GM19238 (cell line): ENCODE data around the gene GNAL.

Source experiments
- DNase-seq: peaks from one replicate; pipeline ENCODE4 v3.0.0; 2011; ENCODE audit warnings: low spot score; ENCODE audit not compliant: insufficient read length

GNAL gene

DNA sequence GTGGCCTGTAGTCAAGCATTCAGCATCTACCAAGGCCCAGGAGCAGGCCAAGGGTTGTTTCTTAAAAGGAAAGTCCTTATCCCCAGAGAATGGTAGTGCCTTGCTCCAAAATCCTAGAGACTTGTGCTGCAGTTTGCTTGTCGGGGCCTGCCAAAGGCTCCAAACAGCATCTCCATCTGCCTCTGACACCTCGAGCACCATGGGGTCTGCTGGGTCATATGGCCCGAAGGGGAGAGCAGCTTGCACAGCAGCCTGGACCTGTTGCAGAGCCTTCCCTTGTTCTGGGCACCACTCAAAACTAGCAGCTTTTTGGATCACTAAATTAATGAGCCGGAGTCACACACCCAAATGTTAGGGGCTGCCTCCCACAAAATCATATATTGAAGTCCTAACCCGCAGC lies 35.7 kb downstream of the GNAL start:
- no peak for DNase-seq

- DNase-seq, result no peak
Measured at GRCh38 chr18:11726556-11726955, 37.5 kb downstream of the GNAL start.

DNA sequence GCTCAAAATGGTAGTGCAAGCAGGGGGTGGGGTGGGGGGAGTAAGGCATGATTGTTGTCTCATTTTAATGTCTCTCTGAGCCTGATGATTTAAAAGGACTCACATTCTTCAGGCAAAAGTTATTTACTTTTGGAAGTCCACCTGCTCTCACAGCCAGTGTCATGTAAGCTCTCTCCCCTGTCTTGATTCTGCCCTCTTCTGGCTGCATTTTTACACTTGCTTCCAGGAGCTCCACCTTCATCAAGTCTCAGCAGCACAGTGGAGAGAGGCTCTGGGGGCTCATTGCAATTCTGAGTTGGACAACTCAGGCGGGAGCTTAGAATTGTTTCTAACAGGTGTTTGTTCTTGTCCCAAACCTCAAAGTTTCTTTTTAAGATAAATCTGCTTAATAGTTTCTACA lies 39.2 kb downstream of the GNAL start:
- DNase-seq, result no peak

DNA sequence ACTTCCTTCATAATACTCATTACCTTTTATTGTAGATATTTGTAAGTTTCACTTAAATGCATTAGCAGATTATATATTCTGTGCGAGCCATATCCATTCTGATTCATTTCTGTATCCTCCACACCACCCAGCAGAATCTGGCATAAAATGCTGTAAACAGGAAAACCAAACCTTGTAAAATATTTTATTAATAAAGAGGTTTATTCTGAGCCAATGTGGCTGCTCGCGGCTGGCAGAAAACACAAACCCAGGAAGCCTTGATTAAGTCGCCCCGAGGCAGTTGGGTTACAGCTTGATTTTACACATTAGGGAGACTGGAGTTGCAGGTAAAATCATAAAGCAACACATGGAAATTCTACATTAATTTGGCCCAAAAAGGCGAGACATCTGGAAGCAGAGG lies 40.5 kb downstream of the GNAL start:
- DNase-seq, result no peak

- DNase-seq, result peak; percentile 61
Measured at GRCh38 chr18:11733031-11733430, 44.0 kb downstream of the GNAL start.

DNA sequence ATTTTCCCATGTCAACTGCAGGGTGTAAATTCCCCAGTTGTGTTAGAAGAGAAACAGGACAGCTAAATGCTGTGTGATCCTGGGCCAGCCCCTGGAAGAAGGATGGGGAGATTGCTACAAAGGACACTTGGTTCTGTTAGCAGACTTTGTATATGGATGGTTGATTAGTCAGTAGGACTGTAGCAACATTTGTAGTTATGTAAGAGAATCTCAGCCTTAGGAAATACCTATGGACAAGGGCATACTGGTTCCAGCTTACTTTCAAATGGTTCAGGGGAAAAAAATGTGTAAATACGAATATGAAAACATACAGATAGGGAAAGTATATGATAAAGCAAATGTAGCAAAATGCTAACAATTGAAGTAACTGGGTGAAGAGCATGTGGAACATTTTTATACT lies 47.6 kb downstream of the GNAL start:
- no peak for DNase-seq

DNA sequence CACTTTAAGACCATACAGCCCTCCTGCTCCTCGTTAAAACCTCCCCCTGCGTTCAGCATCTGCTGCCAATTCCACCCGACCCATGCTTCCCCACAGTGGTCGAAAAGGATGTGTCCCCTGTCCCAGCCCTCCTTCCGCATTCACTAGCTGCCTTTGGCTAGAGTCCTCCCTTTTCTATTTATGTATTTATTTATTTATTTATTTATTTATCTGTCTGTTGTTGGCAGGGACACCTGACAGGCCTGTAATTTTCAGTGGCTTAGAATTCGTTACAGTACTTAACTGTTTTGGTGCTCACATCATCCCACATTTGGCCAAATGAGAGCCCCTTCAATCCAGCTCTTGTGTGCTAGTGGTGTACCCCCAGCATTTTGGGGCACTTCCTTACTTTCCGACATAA lies 50.8 kb downstream of the GNAL start:
- no peak for DNase-seq

DNA sequence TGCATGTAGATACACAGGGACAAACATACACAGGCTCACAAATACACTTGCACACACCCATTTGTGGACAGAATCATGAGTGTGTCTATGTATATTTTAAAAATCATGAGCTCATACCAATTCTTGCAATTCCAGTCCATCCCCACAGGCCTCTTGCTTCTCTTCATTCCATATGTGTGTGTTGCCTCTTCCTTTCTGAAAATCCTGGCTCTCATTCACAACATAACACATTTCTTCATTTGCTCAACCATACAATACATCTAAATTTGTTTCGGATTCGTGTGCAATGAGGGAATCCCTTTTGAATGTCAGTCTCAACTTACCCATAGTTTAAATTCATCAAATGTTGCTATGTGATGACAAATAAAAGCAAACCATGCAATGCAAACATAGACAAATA lies 51.4 kb downstream of the GNAL start:
- DNase-seq, result no peak

DNA sequence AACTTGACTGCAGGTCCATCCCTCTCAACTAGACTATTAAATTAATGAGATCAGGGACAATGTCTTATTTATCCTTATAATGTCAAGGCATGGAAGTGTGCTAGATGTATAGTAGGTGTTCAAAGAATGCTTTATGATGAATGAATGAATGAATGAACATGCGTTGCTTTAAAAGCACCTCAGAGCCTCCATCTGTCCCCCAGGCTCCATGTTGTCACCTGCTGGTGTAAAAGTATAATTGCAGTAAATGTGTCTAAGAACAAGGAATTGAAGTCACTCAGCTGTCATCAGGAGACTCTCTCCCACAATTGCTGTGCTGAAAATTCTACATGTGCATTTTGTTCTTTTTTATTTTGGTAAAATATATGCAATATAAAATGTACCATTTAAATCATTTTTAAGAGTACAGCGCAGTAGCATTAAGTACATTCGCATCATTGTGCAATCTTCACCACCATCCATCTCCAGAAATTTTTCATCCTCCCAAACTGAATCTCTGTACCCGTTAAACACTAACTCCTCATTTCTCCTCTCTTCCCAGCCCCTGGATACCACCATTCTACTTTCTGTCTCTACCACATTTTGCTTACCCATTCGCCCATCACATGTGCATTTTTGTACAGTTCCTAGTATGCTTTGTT lies 52.6 kb downstream of the GNAL start:
- DNase-seq, result no peak

DNA sequence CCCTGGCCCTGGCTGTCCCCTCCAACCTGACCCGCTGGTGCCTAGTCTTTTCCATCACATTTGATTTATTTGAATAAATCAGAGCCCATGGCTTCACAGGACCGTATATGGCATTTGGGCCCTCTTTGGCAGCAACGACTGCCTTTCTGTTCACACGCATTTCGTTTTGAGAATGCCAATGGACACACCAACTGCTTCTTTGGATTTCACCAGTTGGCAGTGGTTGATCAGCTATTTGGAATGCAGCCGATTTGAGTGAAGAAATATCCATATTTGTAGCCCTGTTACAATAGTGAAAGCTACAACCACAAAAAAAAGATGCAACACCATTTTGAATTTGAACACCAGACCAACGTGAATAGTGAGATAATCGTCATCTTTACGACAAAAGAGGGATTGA lies 56.5 kb downstream of the GNAL start:
- no peak for DNase-seq

DNA sequence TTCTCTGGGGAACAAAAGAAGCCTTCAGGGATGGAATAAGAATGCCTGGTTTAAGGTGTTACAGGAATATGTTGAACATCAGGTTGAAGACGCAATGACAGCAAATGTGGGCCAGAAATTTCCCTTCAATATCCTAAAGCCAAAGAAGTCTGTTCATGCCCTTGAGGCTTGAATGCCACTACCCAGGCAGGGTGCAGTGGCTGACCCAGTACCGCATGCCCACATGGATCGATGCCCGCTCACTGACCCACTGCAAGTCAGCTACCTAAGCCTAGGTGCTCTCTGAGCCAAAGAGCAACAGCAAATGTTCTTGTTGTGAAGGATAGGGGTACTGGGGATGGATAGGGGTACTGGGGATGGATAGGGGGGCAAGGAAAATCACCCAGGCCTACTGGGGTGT lies 58.2 kb downstream of the GNAL start:
- no peak for DNase-seq

DNA sequence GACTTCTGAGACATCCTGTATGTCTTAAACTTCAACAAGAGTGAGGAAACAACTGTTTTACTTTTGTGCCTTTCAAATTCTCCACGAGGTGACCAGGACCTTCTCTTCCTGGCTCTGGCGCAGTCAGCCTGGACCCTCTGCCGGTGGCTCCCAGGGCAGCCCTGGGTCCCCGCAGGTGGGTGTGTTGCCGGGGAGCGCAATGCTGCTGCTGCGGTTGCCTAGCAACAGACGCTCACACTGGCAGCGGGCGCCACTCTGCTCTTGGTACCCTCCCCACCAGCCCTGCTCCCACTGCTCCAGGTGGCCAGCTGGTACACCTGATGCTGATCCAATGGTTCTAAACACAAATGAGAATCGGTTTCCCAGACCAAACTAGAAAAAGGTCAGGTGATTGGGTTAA lies 58.7 kb downstream of the GNAL start:
- no peak for DNase-seq

GRCh38 chr18:11749305-11749704 lies 60.2 kb downstream of the GNAL start:
- DNase-seq, result no peak

DNA sequence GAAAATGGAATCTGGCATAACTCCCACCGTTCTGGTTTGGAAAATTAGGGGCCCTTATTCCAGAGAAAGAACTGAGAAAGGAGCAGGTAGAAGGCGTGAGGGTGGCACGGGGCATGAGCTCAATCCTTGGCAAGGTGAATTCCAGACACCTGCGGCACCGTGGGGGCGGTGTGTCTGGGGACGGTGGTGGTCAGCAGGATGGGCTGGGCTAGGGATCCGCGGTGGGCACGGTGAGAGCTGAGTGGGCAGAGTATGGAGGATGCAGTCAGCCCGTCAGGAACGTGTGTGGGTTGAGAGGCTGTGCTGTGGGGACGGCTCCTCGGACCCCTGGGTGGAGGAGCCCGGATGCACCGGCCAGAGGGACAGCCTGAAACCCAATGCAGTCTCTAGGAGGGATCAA lies 61.1 kb downstream of the GNAL start:
- no peak for DNase-seq

DNA sequence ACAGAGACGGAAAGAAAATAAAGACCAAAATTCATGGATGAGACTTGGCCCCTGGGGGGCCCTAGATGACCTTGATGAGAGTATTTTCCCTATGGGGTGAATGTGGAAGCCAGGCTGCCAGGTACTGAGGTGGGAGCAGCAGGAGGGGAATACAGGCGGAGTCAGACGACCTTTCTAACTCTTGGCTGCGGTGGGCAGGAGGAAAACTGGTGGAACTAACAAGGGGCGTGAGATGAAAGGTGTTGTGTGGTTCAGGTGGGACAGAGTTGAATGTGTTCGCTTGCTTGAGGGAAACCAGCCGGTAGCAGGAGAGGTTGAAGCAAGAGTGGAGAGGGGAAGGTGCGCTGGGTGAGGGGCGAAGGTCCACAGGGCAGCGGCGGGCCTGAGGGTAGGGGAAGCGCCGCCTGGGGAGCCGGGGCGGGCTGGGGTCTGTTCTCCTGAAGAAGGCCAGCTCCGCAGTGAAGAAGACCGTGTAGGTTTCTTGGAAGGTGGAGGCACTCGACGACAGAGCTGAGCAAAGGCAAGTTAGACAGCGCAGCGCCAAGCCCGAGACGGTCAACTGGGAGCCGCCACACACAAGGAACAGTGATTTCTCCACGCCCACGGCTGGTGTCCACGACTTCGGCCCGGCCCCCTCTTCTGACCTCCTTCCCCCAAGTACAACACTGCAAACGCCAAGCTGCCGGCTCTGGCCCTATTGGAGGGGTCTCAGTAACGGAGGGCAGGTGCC lies 61.7 kb downstream of the GNAL start:
- DNase-seq, result no peak

DNA sequence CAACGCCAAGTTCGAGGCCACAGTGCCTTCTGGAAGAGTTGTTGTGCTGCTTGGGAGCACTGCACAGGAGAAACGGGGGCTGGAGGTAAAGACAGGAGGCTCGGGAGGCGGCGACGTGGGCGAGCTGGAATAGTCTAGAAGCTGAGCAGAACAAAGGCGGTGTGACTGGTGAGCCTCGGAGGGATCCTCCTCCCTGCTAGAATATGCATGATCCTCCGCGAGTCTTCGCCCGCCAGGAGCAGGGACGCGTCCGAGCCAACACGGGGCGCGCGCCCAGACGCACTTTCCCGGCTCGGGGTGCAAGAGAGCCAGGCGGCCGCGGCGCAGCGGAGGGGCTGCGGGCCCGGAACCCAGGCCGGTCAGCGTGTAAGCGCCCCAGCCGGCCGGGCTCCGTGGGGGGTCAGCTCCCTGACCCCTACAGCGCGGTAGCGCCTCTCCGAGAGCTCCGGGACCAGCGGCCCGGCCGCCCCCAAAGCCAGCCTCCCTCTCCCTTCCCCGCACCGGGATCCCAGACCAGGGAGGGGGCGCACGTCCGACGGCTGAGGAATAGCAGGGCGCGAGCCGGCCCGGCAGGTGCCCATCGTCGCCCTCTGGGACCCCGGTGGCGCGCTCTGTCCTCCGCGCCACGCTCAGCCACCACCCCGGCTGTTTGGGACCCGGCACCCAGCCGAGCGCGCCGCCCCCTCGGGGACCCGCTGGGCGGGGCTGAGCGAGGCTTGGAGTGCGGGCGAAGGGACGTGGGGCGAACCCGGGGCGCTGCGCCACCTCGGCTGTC lies 62.5 kb downstream of the GNAL start:
- no peak for DNase-seq

DNA sequence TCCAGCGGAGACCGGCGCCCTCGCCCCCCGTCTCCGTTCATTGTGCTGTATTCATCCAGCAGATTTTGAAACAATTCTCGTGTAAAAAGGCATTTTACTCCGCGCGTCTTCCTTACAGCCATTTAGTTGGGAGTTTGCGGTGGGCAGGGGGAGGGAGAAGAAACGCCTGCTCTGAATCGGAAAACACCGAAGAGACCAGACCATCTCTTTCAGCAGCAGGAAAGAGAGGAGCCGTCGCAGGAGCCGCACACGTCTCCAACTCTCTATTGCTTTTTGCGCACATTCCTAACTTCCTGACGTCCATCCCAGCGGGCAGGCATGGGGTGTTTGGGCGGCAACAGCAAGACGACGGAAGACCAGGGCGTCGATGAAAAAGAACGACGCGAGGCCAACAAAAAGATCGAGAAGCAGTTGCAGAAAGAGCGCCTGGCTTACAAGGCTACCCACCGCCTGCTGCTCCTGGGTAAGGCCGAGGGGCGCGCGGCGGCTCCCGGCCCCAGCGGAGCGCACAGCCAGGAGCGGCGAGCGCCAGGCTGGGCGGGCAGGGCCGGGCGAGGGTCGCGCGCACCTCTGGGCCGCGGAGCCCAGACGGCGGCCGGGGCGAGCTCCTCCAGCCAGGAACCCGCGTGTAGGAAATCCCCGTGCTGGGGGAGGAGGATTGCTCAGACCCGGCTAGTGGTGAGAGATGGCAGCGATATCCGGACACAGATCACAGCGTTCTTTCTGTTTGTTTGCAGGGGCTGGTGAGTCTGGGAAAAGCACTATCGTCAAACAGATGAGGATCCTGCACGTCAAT lies 63.2 kb downstream of the GNAL start:
- DNase-seq, result peak; percentile 47

GRCh38 chr18:11754979-11755378 lies 65.9 kb downstream of the GNAL start:
- DNase-seq, result no peak

- DNase-seq, result no peak
Measured at GRCh38 chr18:11757084-11757590, 68.1 kb downstream of the GNAL start.

DNA sequence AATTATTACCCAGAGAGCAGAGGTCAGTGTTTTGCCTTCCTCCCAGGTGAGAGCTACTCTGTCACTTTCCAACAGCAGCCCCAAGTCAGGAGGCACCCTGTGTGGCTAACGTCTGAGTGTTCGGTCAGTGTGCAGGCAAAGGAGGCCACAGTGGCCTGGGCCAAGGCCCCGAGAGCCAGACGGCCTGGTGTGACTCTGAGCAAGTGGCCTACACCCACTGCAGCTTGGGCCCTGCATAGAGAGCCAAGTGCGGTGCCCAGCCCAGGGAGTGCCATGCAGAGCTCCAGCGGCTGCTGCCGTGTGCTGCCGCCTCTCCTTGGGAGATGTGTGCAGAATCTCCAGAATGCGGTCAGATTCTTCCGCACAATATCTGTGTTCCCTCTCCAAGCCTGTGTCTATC lies 70.4 kb downstream of the GNAL start:
- no peak for DNase-seq

DNA sequence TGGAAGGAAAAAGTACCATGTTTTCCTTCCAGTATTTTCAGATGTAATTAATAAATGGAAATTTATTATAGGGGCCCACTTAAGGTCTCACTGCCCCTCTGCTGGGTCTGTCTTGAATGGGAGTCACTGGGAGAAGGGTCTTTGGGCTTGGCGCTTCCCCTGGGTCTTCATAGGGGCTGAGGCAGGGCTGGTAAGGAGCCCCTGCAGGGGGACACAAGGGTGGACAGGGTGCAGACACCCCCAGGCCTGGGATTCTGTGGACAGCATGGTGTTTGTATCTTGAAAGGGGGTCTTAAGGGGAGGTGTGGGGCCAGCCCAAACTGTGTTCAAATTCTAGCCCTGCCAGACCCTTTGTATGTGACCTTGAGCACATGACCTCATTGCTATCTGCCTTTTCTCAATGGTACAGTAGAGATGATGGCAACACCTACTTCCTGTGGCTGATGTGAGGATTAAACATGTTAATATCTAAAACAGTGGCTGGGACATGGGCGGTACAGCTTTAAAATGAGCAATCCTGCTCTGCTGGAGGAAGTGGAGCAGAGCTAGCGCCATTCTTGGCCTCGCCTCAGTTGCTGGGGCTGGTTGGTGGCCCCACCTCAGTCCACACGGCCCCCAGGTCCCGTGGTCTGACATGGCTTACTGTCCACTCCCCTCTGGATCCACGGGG lies 71.6 kb downstream of the GNAL start:
- no peak for DNase-seq
